ENCODE data around the gene ACAP3.

DNA sequence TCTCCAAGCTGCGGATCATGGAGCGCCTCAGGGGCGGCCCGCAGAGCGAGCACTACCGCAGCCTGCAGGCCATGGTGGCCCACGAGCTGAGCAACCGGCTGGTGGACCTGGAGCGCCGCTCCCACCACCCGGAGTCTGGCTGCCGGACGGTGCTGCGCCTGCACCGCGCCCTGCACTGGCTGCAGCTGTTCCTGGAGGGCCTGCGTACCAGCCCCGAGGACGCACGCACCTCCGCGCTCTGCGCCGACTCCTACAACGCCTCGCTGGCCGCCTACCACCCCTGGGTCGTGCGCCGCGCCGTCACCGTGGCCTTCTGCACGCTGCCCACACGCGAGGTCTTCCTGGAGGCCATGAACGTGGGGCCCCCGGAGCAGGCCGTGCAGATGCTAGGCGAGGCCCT, 19.6 kb upstream of the ACAP3 start:
- TF ChIP-seq, protein P1, sequence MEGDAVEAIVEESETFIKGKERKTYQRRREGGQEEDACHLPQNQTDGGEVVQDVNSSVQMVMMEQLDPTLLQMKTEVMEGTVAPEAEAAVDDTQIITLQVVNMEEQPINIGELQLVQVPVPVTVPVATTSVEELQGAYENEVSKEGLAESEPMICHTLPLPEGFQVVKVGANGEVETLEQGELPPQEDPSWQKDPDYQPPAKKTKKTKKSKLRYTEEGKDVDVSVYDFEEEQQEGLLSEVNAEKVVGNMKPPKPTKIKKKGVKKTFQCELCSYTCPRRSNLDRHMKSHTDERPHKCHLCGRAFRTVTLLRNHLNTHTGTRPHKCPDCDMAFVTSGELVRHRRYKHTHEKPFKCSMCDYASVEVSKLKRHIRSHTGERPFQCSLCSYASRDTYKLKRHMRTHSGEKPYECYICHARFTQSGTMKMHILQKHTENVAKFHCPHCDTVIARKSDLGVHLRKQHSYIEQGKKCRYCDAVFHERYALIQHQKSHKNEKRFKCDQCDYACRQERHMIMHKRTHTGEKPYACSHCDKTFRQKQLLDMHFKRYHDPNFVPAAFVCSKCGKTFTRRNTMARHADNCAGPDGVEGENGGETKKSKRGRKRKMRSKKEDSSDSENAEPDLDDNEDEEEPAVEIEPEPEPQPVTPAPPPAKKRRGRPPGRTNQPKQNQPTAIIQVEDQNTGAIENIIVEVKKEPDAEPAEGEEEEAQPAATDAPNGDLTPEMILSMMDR (IDR thresholded peaks at IDR 0.05; ENCODE audit: low read depth, low read length): no peak
- TF ChIP-seq EZH2phosphoT487 (IDR thresholded peaks at IDR 0.05; ENCODE audit: low read depth): no peak

Measured in OCI-LY3 (cell line).